HepG2 (cell line): ENCODE results near the gene APPBP2. TPM values are rescaled to one million over a fixed set of nuclear protein-coding genes. Genes with fewer than 3 reads are reported as not detected.

ENCODE experiments used
- ARID5B ChIP-seq: IDR thresholded peaks from 2 replicates; pipeline ENCODE4 v1.4.0; 2020; ENCODE audit warnings: mild to moderate bottlenecking, missing genetic modification reagents
- ATM ChIP-seq: fragments of 450-650 bp; IDR thresholded peaks from 2 replicates; pipeline ENCODE4 v1.7.1; 2017; ENCODE audit warnings: mild to moderate bottlenecking, borderline replicate concordance
- CHD4 ChIP-seq: fragments of 200-600 bp; sonication (generic); IDR thresholded peaks from 2 replicates; pipeline ENCODE4 v1.7.0; 2017; ENCODE audit warnings: mild to moderate bottlenecking, low read length, borderline replicate concordance
- DZIP1 ChIP-seq: sonication (generic); formaldehyde crosslinking; IDR thresholded peaks from 2 replicates; pipeline ENCODE4 v1.5.0; 2020; ENCODE audit warnings: mild to moderate bottlenecking, missing genetic modification reagents
- ISX ChIP-seq: sonication (generic); formaldehyde crosslinking; conservative IDR thresholded peaks from 2 replicates; pipeline ENCODE4 v1.5.0; 2020; ENCODE audit warnings: missing genetic modification reagents
- MIER2 ChIP-seq: IDR thresholded peaks from 2 replicates; pipeline ENCODE4 v1.6.1; 2016; ENCODE audit warnings: missing biosample characterization, missing genetic modification reagents
- NFKB2 ChIP-seq: sonication (generic); formaldehyde crosslinking; IDR thresholded peaks from 2 replicates; pipeline ENCODE4 v1.4.0; 2020; ENCODE audit warnings: missing genetic modification reagents, borderline replicate concordance
- REPIN1 ChIP-seq: sonication (generic); formaldehyde crosslinking; IDR thresholded peaks from 2 replicates; pipeline ENCODE4 v1.8.0; 2022; ENCODE audit warnings: missing genetic modification reagents, low read depth, mild to moderate bottlenecking, borderline replicate concordance
- SATB2 ChIP-seq: sonication (generic); formaldehyde crosslinking; IDR thresholded peaks from 2 replicates; pipeline ENCODE4 v1.5.0; 2020; ENCODE audit warnings: missing genetic modification reagents
- SRSF9 ChIP-seq: fragments of 200-400 bp; formaldehyde crosslinking; IDR thresholded peaks from 2 replicates; pipeline ENCODE4 v1.6.1; 2018; ENCODE audit warnings: borderline replicate concordance, mild to moderate bottlenecking, low read depth, low read length; ENCODE audit not compliant: insufficient read depth, poor library complexity, severe bottlenecking
- STAT6 ChIP-seq: sonication (generic); formaldehyde crosslinking; IDR thresholded peaks from 2 replicates; pipeline ENCODE4 v1.4.0; 2020; ENCODE audit warnings: missing genetic modification reagents, mild to moderate bottlenecking, borderline replicate concordance
- TAF1 ChIP-seq: sonication (generic); formaldehyde crosslinking; IDR thresholded peaks from 2 replicates; pipeline ENCODE4 v1.4.0; 2020; ENCODE audit warnings: missing genetic modification reagents
- TEAD3 ChIP-seq: optimal IDR thresholded peaks from 2 replicates; pipeline ENCODE3; 2016; ENCODE audit warnings: borderline replicate concordance
- TOE1 ChIP-seq: sonication (generic); formaldehyde crosslinking; IDR thresholded peaks from 2 replicates; pipeline ENCODE4 v1.4.0; 2020; ENCODE audit warnings: mild to moderate bottlenecking, missing genetic modification reagents
- XBP1 ChIP-seq: sonication (generic); formaldehyde crosslinking; IDR thresholded peaks from 2 replicates; pipeline ENCODE4 v1.5.0; 2020; ENCODE audit warnings: missing genetic modification reagents
- ZNF530 ChIP-seq: sonication (generic); formaldehyde crosslinking; IDR thresholded peaks from 2 replicates; pipeline ENCODE4 v1.5.0; 2020; ENCODE audit warnings: low read depth, mild to moderate bottlenecking, missing genetic modification reagents
- ZNF547 ChIP-seq: sonication (generic); formaldehyde crosslinking; IDR thresholded peaks from 2 replicates; pipeline ENCODE4 v1.5.1; 2020; ENCODE audit warnings: mild to moderate bottlenecking, missing genetic modification reagents
- ZNF562 ChIP-seq: sonication (generic); formaldehyde crosslinking; IDR thresholded peaks from 2 replicates; pipeline ENCODE4 v1.8.0; 2022; ENCODE audit warnings: missing genetic modification reagents, borderline replicate concordance
- ZNF629 ChIP-seq: sonication (generic); formaldehyde crosslinking; conservative IDR thresholded peaks from 2 replicates; pipeline ENCODE4 v1.5.0; 2020; ENCODE audit warnings: missing genetic modification reagents
- ZNF780A ChIP-seq: sonication (generic); formaldehyde crosslinking; IDR thresholded peaks from 2 replicates; pipeline ENCODE4 v1.8.0; 2022; ENCODE audit warnings: mild to moderate bottlenecking, missing genetic modification reagents, moderate library complexity
- ZNF850 ChIP-seq: sonication (generic); formaldehyde crosslinking; conservative IDR thresholded peaks from 2 replicates; pipeline ENCODE4 v1.9.0; 2021; ENCODE audit warnings: mild to moderate bottlenecking, missing genetic modification reagents
- polyA plus RNA-seq, 8 experiments: library from polyadenylated mRNA; depleted of rRNA in 3 of 8; stranded (reverse) in 7 of 8; unstranded in 1 of 8; fragments of >200 nt; fragmentation: Illumina TruSeq in 4 of 8; extraction: Trizol in 4 of 8; gene quantifications; 2 replicates each; pipeline versions ENCODE4 v1.2.1 to v1.2.3, GENCODE V29; 2011 to 2016; ENCODE audit warnings: low read depth in 4 of 8, missing spikeins in 1 of 8, mixed read lengths in 1 of 8; ENCODE audit not compliant: insufficient read depth in 1 of 8
- total RNA-seq, 5 experiments: library from RNA; depleted of rRNA; stranded (reverse); fragments of >200 nt; fragmentation: Illumina TruSeq; extraction: Trizol; gene quantifications; 2 replicates each; pipeline ENCODE4 v1.2.3, GENCODE V29; 2016; ENCODE audit warnings: low read depth in 1 of 5

Gene APPBP2
- total and polyA plus RNA-seq, 2 of the 13 experiments (the other 11 are each of a cell fraction or from before 2014, with no cell fraction given), result 17.5 to 45.8 TPM

GRCh38 chr17:60442271-60443173 is 83.5 kb downstream of the APPBP2 start (continued):
- peak; percentile 80 for TF ChIP-seq ARID5B (CRISPR knock-in tag)
- no peak for TF ChIP-seq ATM
- peak; percentile 77 for TF ChIP-seq TEAD3 (CRISPR knock-in tag)
- no peak for TF ChIP-seq TOE1 (CRISPR knock-in tag)
- no peak for TF ChIP-seq ISX (CRISPR knock-in tag)
- TF ChIP-seq MIER2 (CRISPR knock-in tag), result no peak
- no peak for TF ChIP-seq NFKB2 (CRISPR knock-in tag)
- no peak for TF ChIP-seq DZIP1 (CRISPR knock-in tag)
- no peak for TF ChIP-seq STAT6
- no peak for TF ChIP-seq CHD4
- TF ChIP-seq ZNF629, result no peak
- no peak for TF ChIP-seq TAF1 (CRISPR knock-in tag)
- no peak for TF ChIP-seq ZNF562 (CRISPR knock-in tag)
- TF ChIP-seq ZNF547 (CRISPR knock-in tag), result no peak
- TF ChIP-seq REPIN1 (CRISPR knock-in tag), result no peak
- no peak for TF ChIP-seq XBP1 (CRISPR knock-in tag)
- no peak for TF ChIP-seq ZNF850
- no peak for TF ChIP-seq ZNF780A (CRISPR knock-in tag)
- no peak for TF ChIP-seq ZNF530 (CRISPR knock-in tag)
- no peak for TF ChIP-seq SATB2 (CRISPR knock-in tag)
- no peak for TF ChIP-seq SRSF9
